HG02884 (cell line): ENCODE results near the gene DGKI.
A peak's percentile ranks its signal among the peaks of the same experiment; 100 is the strongest.

Experiments
- ATAC-seq: cut with Tn5 transposase; IDR thresholded peaks from one replicate; pipeline ENCODE4 v1.9.1; 2021; ENCODE audit warnings: mild to moderate bottlenecking, moderate library complexity; ENCODE audit not compliant: unreplicated experiment

DGKI gene

DNA sequence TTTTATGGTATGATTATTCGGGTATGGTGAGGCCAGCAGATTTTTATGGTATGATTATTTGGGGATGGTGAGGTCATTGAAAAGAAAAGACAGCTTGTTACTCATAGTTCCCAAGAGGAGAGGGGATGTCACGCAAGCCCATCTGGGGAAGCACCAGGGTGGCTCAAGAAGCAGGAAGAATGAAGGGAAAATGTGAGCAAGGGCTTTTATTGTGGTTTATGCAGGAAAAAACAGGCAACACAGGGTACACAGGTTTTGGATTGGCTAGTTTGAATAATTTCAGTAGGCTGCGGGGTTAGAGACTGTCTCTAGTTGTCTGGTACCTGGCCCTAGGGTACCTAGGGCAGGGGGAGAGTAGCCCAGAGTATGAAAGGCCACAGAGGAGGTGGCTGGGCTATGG, 26.8 kb upstream of the DGKI start:
- no peak for ATAC-seq

DNA sequence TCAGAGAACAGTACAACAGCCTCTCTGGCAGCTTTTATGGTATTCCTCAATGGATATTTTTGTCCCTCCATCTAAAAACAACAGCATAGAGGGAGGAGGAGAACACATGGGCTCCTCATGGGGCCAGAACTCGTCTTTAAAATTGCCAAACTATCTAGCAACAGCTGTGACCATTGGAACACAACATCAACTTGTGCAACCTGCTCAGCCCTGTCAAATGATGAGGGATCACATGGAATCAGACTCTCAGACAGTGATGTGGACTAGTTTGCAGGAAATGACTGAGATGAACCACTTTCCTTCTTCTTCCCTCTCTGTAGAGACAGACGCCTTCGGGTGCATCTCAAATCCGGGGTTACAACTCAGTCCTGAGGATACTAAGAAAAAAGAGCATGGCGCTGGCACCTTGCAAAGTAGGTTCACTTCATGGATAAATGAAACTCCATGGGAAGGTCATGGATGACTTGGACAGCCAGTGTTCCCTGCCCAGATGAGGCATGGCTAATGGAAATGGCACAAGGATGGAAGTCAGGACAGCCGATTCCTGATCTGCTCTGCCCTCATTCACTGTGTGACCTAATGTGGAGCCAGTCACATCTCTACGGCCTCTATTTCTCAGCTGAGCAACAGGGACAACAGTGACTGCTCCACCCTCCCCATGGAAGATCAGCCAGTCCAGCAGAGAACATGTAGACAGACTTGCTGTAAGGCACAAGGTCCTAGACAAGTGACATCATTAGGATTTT, 24.6 kb upstream of the DGKI start:
- ATAC-seq, result no peak

- ATAC-seq, result no peak
Measured at GRCh38 chr7:137870684-137871083, 23.9 kb upstream of the DGKI start.

- ATAC-seq, result no peak
Measured at GRCh38 chr7:137870078-137870477, 23.3 kb upstream of the DGKI start.

- ATAC-seq, result no peak
Measured at GRCh38 chr7:137869260-137869659, 22.5 kb upstream of the DGKI start.

- ATAC-seq, result no peak
Measured at GRCh38 chr7:137867289-137867688, 20.5 kb upstream of the DGKI start.

- ATAC-seq, result no peak
Measured at GRCh38 chr7:137865764-137866163, 19.0 kb upstream of the DGKI start.

- no peak for ATAC-seq
Measured at GRCh38 chr7:137862964-137863363, 16.2 kb upstream of the DGKI start.

- no peak for ATAC-seq
Measured at GRCh38 chr7:137862358-137862757, 15.6 kb upstream of the DGKI start.

DNA sequence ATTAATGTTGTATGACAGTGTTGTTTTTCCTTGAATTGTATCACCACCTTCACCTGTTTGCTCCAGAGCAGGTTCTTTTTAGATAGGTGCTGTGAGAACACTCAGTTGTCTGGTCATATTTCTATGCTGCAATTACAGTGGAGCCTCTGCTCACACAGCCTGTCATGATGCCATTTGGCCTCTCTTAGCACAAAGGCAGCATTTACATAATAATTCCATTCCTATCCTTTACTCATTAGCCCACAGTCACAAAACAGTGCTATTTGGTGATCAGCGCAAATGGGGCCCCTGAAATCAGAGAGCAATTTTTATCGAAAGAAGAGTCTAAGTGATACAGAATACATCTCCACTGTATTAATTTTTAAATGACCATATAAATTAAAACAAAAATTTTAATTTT, 13.8 kb upstream of the DGKI start:
- ATAC-seq, result no peak

GRCh38 chr7:137853053-137853452, 6.3 kb upstream of the DGKI start:
- no peak for ATAC-seq

DNA sequence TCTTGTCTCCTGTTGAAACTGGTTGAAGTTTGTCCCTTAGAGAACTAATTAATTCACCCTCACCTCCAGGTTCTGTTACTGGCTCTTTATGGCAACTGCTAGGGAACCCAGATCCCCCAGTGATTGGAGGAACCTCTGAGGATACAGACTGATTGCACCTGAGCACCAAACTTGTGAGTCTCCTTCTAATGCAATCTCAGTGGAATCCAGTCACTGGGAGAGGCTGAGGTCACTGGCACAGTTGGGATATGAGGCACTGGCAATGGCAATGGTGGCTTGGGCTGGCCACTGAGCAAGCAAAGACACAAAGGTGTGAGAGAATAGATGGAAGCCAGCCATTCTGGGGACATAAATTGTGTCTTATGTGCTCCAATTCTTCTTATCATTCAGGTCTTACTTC, 5.3 kb upstream of the DGKI start:
- ATAC-seq, result no peak

DNA sequence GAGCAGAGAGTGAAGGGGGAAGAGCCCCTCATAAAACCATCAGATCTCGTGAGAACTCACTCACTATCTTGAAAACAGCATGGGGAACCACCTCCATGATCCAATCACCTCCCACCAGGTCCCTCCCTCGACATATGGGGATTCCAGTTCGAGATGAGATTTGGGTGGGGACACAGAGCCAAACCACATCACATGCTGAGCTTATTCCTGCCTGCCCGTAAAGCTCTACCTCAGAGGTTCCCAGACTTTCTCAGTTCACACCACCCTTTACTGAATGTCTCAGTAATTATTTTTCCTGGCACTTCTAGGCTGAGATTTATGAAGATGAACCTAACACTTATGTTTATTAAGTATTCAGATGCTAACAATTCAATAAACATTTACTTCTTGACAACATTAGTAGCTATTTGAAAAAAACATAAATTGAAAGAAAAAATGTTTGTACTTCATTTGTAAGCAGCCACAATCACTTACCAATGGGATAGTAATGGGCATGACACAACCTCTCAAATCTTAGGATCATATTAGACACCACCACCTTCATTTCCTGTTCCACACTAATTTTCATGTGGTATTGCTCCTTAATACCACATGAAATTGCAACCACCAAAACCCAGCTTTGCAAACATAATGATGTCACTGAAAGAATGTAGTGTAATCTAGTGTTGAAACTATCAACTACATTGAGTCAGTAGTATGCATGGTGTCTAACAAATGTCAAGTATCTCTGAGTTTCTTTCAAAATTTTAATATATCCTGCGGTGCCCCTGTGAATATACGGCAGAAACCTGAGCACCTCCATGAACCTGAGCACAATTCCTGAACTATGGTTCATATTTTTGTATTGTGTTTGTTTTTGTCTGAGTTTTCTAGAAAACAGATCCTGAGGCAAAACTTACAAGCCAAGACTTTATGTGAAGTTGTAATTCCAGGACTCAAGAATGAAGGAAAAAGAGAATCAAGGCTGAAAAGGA, 4.5 kb upstream of the DGKI start:
- no peak for ATAC-seq

- ATAC-seq, result no peak
Measured at GRCh38 chr7:137850571-137850970, 3.8 kb upstream of the DGKI start.

- ATAC-seq, result no peak
Measured at GRCh38 chr7:137848095-137848494, 1.3 kb upstream of the DGKI start.

DNA sequence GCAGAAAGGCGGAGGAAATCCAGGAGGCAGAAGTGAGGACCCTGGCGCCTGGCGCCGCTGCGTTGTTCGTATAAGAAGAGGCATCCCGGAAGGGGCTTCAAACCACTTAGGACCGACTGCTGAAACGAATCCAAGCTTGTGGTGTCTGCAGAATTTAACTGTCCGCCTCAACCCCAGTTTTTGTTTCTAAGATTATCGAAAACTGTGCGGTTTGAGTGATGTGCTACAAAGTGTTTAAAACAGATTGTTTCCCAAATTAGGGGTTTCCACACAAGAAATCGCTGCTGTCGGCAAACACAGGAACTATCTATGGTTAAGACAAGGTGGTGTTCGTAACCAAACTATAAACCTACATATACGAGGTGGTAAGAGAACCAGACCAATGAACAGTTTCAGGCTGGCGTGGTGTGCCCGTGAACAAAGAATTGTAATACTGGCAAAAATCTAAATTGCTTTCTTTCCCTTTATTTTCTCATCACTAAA, 835 bp upstream of the DGKI start:
- peak; percentile 13 for ATAC-seq

DNA sequence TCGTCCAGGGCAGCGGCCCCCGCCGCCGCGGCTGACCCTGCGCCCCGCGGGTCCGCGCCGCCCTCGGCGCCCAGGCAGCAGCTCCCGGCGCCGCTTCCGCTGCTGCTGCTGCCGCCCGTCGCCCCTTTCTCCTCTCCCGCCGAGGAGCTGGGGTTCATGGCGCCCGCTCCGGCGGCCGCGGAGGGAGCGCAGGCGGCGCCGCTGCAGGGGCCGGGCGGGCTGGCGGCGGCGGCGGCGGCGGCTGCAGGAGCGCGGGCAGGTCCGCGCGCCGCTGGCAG, 286 bp downstream of the DGKI start:
- ATAC-seq, result peak; percentile 29

DNA sequence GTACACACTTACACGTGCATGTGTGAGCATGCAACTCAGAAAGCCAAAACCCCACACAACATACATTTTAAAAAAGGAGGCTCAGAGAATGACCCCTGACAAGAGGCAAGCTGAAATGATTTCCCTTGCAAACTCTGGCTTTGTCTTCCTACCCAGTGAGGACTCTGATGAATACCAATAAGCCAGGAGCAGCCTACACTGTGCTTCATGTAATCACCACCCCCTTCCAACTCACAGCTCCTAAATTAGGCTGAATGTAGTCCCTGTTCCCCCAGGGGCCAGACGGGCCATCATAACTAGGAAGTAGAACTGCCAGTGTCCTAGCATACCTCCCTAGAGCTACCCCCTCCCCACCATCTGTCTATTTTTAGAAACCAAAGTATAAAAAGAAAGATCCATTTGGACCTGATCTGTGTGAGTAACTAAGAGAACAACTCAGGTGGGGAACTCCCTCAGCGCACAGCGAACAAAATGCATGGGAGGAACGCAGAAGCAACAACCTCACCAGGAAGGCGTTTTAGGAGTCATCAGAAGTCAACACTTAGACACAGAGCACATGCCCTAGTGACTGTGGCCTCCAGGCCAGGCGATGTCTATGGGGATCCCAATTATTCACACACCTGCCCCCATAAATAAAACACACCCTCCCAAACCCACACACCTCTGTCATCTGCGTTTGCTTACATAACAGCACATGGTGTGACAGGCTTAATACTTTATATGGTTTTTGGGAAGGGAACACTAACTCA, 1.9 kb downstream of the DGKI start:
- ATAC-seq, result no peak

- no peak for ATAC-seq
Measured at GRCh38 chr7:137839903-137840779, 6.6 kb downstream of the DGKI start.

DNA sequence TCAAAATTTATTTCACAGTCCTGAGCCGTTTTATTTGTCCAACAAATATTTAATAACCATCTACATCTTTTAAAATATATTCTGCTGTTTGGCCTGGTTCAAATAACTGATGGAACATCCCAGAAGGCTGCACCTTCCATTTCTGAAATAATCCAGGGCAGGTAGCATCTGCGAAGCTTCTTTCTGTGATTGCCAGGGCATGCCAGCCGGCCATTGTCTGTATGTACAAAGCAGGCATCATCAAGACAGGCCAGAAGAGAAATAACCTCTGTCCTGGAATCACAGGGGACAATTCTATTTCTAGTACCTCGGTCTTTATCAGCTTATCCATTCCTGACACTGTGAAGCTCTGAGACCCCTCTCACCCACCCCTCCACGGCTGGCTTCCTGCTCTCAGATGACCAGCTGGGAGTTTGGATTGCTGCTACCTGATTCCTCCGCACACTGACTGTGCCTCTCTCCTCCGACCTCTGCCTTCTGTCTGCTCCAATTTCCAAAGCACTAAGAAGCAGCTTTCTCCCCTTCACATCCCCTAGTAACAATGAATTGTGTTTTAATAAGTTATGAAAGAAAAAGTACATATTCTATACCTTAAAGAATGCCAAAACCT, 8.0 kb downstream of the DGKI start:
- no peak for ATAC-seq
